GM23338 (cell line): ENCODE data around the gene RAB41. TPM values are rescaled to one million over a fixed set of nuclear protein-coding genes. Genes with fewer than 3 reads are reported as not detected.

ENCODE experiments used
- ATAC-seq: fragments of 200-7000 bp; cut with Tn5 transposase; 3 replicates; pipeline ENCODE4 v1.9.1; 2020
- DNase-seq: peaks from one replicate; pipeline ENCODE4 v3.0.0-alpha.2; 2015; ENCODE audit warnings: low spot score
- H2AFZ ChIP-seq: fragments of 200-600 bp; sonication (generic); 2 replicates; pipeline ENCODE4 v1.8.0; 2016; ENCODE audit warnings: antibody characterized with exemption, mild to moderate bottlenecking, moderate library complexity
- H3F3A ChIP-seq: fragments of 200-600 bp; sonication (generic); replicated peaks from 2 replicates; pipeline ENCODE4 v1.8.0; 2017; ENCODE audit warnings: antibody characterized with exemption, mixed run types, low read depth
- H3K27ac ChIP-seq: fragments of 200-600 bp; sonication (generic); 2 replicates; pipeline ENCODE4 v1.6.1; 2016; ENCODE audit warnings: low read depth
- H3K27me3 ChIP-seq: fragments of 200-600 bp; sonication (generic); 2 replicates; pipeline ENCODE4 v1.8.0; 2016; ENCODE audit warnings: mild to moderate bottlenecking, mixed run types, moderate library complexity; ENCODE audit not compliant: insufficient read depth
- H3K36me3 ChIP-seq: fragments of 200-600 bp; sonication (generic); 2 replicates; pipeline ENCODE4 v1.8.0; 2016; ENCODE audit warnings: mild to moderate bottlenecking; ENCODE audit not compliant: insufficient read depth
- H3K4me1 ChIP-seq: fragments of 200-600 bp; sonication (generic); 2 replicates; pipeline ENCODE4 v1.8.0; 2016; ENCODE audit warnings: mild to moderate bottlenecking, moderate library complexity; ENCODE audit not compliant: insufficient read depth
- H3K4me2 ChIP-seq: fragments of 200-600 bp; sonication (generic); 2 replicates; pipeline ENCODE4 v1.7.1; 2017; ENCODE audit warnings: mixed run types
- H3K4me3 ChIP-seq: fragments of 200-600 bp; sonication (generic); 2 replicates; pipeline ENCODE4 v1.6.1; 2016; ENCODE audit warnings: mixed run types
- H3K79me2 ChIP-seq: fragments of 200-600 bp; sonication (generic); replicated peaks from 2 replicates; pipeline ENCODE4 v1.8.0; 2017; ENCODE audit warnings: mild to moderate bottlenecking; ENCODE audit not compliant: insufficient read depth
- H3K9me2 ChIP-seq: fragments of 200-600 bp; sonication (generic); 2 replicates; pipeline ENCODE4 v1.8.0; 2017; ENCODE audit not compliant: insufficient read depth
- H4K20me1 ChIP-seq: fragments of 200-600 bp; sonication (generic); replicated peaks from 2 replicates; pipeline ENCODE4 v1.8.0; 2017; ENCODE audit warnings: mild to moderate bottlenecking; ENCODE audit not compliant: insufficient read depth
- H3K27ac Mint-ChIP-seq: 2 replicates; pipeline ENCODE4 v1.8.0; 2020; ENCODE audit warnings: inconsistent platforms, mild to moderate bottlenecking, moderate library complexity, mixed read lengths
- H3K27me3 Mint-ChIP-seq: 3 replicates; pipeline ENCODE4 v1.8.0; 2022; ENCODE audit warnings: low read depth, mild to moderate bottlenecking, moderate library complexity, mixed read lengths, inconsistent platforms; ENCODE audit not compliant: insufficient read depth, poor library complexity
- H3K36me3 Mint-ChIP-seq: 3 replicates; pipeline ENCODE4 v1.8.0; 2021; ENCODE audit warnings: low read depth, mild to moderate bottlenecking, inconsistent platforms, moderate library complexity, mixed read lengths
- H3K4me1 Mint-ChIP-seq: 3 replicates; pipeline ENCODE4 v1.8.0; 2020; ENCODE audit warnings: mild to moderate bottlenecking, inconsistent platforms, mixed read lengths
- H3K4me3 Mint-ChIP-seq: 3 replicates; pipeline ENCODE4 v1.8.0; 2021; ENCODE audit warnings: moderate library complexity, mild to moderate bottlenecking, inconsistent platforms, mixed read lengths
- H3K9me3 Mint-ChIP-seq: 3 replicates; pipeline ENCODE4 v1.8.0; 2020; ENCODE audit warnings: moderate library complexity, mild to moderate bottlenecking, inconsistent platforms, mixed read lengths
- CREB1 ChIP-seq: fragments of 250-450 bp; sonication (Bioruptor Pico); IDR thresholded peaks from 2 replicates; pipeline ENCODE4 v1.5.0; 2020; ENCODE audit warnings: low read depth, mild to moderate bottlenecking, moderate library complexity
- CTCF ChIP-seq, 2 experiments: fragments of 200-600 bp in 1 of 2; sonication (generic) in 1 of 2; conservative IDR thresholded peaks; 2 replicates each; pipeline versions ENCODE4 v1.5.1 to v1.6.1; 2016 to 2017; ENCODE audit warnings: antibody characterized with exemption in 2 of 2, low read depth in 2 of 2, mild to moderate bottlenecking in 2 of 2, moderate library complexity in 1 of 2
- EZH2phosphoT487 ChIP-seq: fragments of 200-600 bp; sonication (generic); IDR thresholded peaks from one replicate; pipeline ENCODE4 v1.8.1; 2018; ENCODE audit warnings: antibody characterized with exemption; ENCODE audit not compliant: unreplicated experiment
- JUNB ChIP-seq: IDR thresholded peaks from one replicate; pipeline ENCODE4 v1.6.1; 2016; ENCODE audit warnings: antibody characterized with exemption; ENCODE audit not compliant: unreplicated experiment
- NANOG ChIP-seq: IDR thresholded peaks from 2 replicates; pipeline ENCODE4 v1.6.1; 2016; ENCODE audit warnings: antibody characterized with exemption, borderline replicate concordance
- REST ChIP-seq: IDR thresholded peaks from one replicate; pipeline ENCODE4 v1.6.1; 2018; ENCODE audit warnings: antibody characterized with exemption; ENCODE audit not compliant: unreplicated experiment
- STAT1 ChIP-seq: IDR thresholded peaks from one replicate; pipeline ENCODE4 v1.6.1; 2016; ENCODE audit warnings: antibody characterized with exemption; ENCODE audit not compliant: unreplicated experiment
- polyA plus RNA-seq: library from polyadenylated mRNA; unstranded; fragments of >200 nt; fragmentation: Nextera tagmentation; extraction: Ambion mirVana; gene quantifications from 2 replicates; pipeline ENCODE4 v1.2.1, GENCODE V29; 2016
- total RNA-seq: library from RNA; depleted of rRNA; stranded (reverse); fragments of >200 nt; shearing (Covaris generic); gene quantifications from 2 replicates; pipeline ENCODE4 v1.2.3, GENCODE V29; 2014

RAB41 gene
- total and polyA plus RNA-seq, 2 experiments from 2014 or later = not detected

GRCh38 chrX:70280573-70280972, 1.4 kb upstream of the RAB41 start:
- ATAC-seq = no peak
- DNase-seq = no peak
- H3K79me2 ChIP-seq = no peaks in the 10 kb centered on the region
- no peaks in the 10 kb centered on the region for H3K36me3 Mint-ChIP-seq
- H3K36me3 ChIP-seq = no peaks in the 10 kb centered on the region
- H3K4me3 Mint-ChIP-seq = no peak overlapping the region
- no peaks in the 10 kb centered on the region for H4K20me1 ChIP-seq
- H3K4me1 Mint-ChIP-seq = no peaks in the 10 kb centered on the region
- no peaks in the 10 kb centered on the region for H3K27me3 ChIP-seq
- H3K9me2 ChIP-seq = no peaks in the 10 kb centered on the region
- no peak overlapping the region for H3K27ac Mint-ChIP-seq
- no peaks in the 10 kb centered on the region for H3K9me3 Mint-ChIP-seq
- peaks cover 2% of the 10 kb centered on the region for H3K27me3 Mint-ChIP-seq
- no peak overlapping the region for H3K4me3 ChIP-seq
- TF ChIP-seq JUNB (no peak), REST (peak; percentile 29)
- H3K27ac ChIP-seq = no peak overlapping the region
- H3F3A ChIP-seq = no peaks in the 10 kb centered on the region
- no peak overlapping the region for H3K4me2 ChIP-seq
- no peak overlapping the region for H2AFZ ChIP-seq
- no peaks in the 10 kb centered on the region for H3K4me1 ChIP-seq

GRCh38 chrX:70289168-70289792, 7.3 kb downstream of the RAB41 start:
- Mint-ChIP-seq H3K4me3 (peak overlapping the region; percentile 96), H3K27ac (no peak overlapping the region), H3K9me3 (no peaks in the 10 kb centered on the region; the same call in 2 of the 3 replicates), H3K36me3 (peaks cover 11% of the 10 kb centered on the region; the same call in 2 of the 3 replicates), H3K27me3 (no peaks in the 10 kb centered on the region), H3K4me1 (peaks cover 5% of the 10 kb centered on the region; the same call in 2 of the 3 replicates)
- DNase-seq = no peak
- peaks cover 5% of the 10 kb centered on the region; the same call in 1 of the 2 replicates for H3K36me3 ChIP-seq
- no peak overlapping the region for H3K27ac ChIP-seq
- H3K79me2 ChIP-seq = peaks cover 23% of the 10 kb centered on the region
- no peaks in the 10 kb centered on the region for H3K9me2 ChIP-seq
- TF ChIP-seq EZH2phosphoT487 = no peak
- no peak for TF ChIP-seq CTCF (conservative IDR thresholded peaks at IDR 0.05; ENCODE audit: low read depth in 2 of 2)
- no peak for TF ChIP-seq NANOG
- no peak for TF ChIP-seq STAT1
- TF ChIP-seq CREB1 (CRISPR knock-in tag) = no peak
- H3K27me3 ChIP-seq = no peaks in the 10 kb centered on the region
- peak overlapping the region; percentile 73 for H3K4me3 ChIP-seq
- H3F3A ChIP-seq = no peaks in the 10 kb centered on the region
- H3K4me1 ChIP-seq = peaks cover 9% of the 10 kb centered on the region
- H4K20me1 ChIP-seq = no peaks in the 10 kb centered on the region
- H2AFZ ChIP-seq = peak overlapping the region; percentile 80; the same call in 1 of the 2 replicates
- H3K4me2 ChIP-seq = peak overlapping the region; percentile 84
- no peak for ATAC-seq
